H9 (cell line): ENCODE results near the gene ALX4. TPM values are rescaled to one million over a fixed set of nuclear protein-coding genes. Genes with fewer than 3 reads are reported as not detected.

Experiments used
- DNase-seq: peaks from one replicate; pipeline ENCODE4 v3.0.0-alpha.2; 2017
- H2AFZ ChIP-seq: one replicate; pipeline ENCODE4 v1.6.1; 2013; ENCODE audit warnings: mild to moderate bottlenecking, low read length, control low read depth, moderate library complexity
- H2AK5ac ChIP-seq: 2 replicates; pipeline ENCODE4 v1.6.1; 2013; ENCODE audit warnings: low read length, control low read depth, mixed read lengths; ENCODE audit not compliant: insufficient read length
- H2BK120ac ChIP-seq: one replicate; pipeline ENCODE4 v1.6.1; 2013; ENCODE audit warnings: low read depth, mild to moderate bottlenecking, low read length, control low read depth, inconsistent platforms; ENCODE audit not compliant: poor library complexity, severe bottlenecking
- H2BK12ac ChIP-seq: 2 replicates; pipeline ENCODE4 v1.6.1; 2013; ENCODE audit warnings: low read length, control low read depth, mixed read lengths, low read depth; ENCODE audit not compliant: insufficient read length
- H2BK15ac ChIP-seq: 2 replicates; pipeline ENCODE4 v1.6.1; 2013; ENCODE audit warnings: low read depth, low read length, control low read depth
- H2BK20ac ChIP-seq: one replicate; pipeline ENCODE4 v1.6.1; 2013; ENCODE audit warnings: low read depth, mild to moderate bottlenecking, low read length, control low read depth, inconsistent platforms; ENCODE audit not compliant: poor library complexity, severe bottlenecking
- H2BK5ac ChIP-seq: 2 replicates; pipeline ENCODE4 v1.6.1; 2013; ENCODE audit warnings: low read length, control low read depth, mixed read lengths; ENCODE audit not compliant: insufficient read length
- H3K14ac ChIP-seq: 2 replicates; pipeline ENCODE4 v1.6.1; 2013; ENCODE audit warnings: low read length, control low read depth; ENCODE audit not compliant: insufficient read depth
- H3K18ac ChIP-seq: 2 replicates; pipeline ENCODE4 v1.6.1; 2013; ENCODE audit warnings: low read depth, mild to moderate bottlenecking, mixed read lengths, low read length, control low read depth; ENCODE audit not compliant: insufficient read length
- H3K23ac ChIP-seq: 2 replicates; pipeline ENCODE4 v1.6.1; 2013; ENCODE audit warnings: low read length, control low read depth, mixed read lengths, low read depth; ENCODE audit not compliant: insufficient read length
- H3K23me2 ChIP-seq: 2 replicates; pipeline ENCODE4 v1.6.1; 2013; ENCODE audit warnings: low read depth, mild to moderate bottlenecking, mixed read lengths, low read length, control low read depth; ENCODE audit not compliant: insufficient read length, poor library complexity, severe bottlenecking
- H3K27ac ChIP-seq: 2 replicates; pipeline ENCODE4 v1.5.1; 2013; ENCODE audit warnings: low read length, control low read depth, mixed read lengths, low read depth; ENCODE audit not compliant: insufficient read length
- H3K27me3 ChIP-seq: 2 replicates; pipeline ENCODE4 v1.6.1; 2013; ENCODE audit warnings: low read length, control low read depth, inconsistent platforms; ENCODE audit not compliant: insufficient read depth
- H3K4ac ChIP-seq: 2 replicates; pipeline ENCODE4 v1.6.1; 2013; ENCODE audit warnings: low read depth, mild to moderate bottlenecking, control low read depth, inconsistent platforms, low read length, moderate library complexity
- H3K4me1 ChIP-seq: 2 replicates; pipeline ENCODE4 v1.6.1; 2013; ENCODE audit warnings: low read length, control low read depth, inconsistent platforms; ENCODE audit not compliant: insufficient read depth
- H3K4me2 ChIP-seq: 2 replicates; pipeline ENCODE4 v1.6.1; 2013; ENCODE audit warnings: low read length, control low read depth, mixed read lengths; ENCODE audit not compliant: insufficient read length, insufficient read depth
- H3K56ac ChIP-seq: 2 replicates; pipeline ENCODE4 v1.6.1; 2013; ENCODE audit warnings: low read depth, mild to moderate bottlenecking, mixed read lengths, low read length, control low read depth; ENCODE audit not compliant: insufficient read length
- H3K79me1 ChIP-seq: 2 replicates; pipeline ENCODE4 v1.6.1; 2013; ENCODE audit warnings: low read depth, mild to moderate bottlenecking, moderate library complexity, low read length, control low read depth, inconsistent platforms; ENCODE audit not compliant: insufficient read depth, poor library complexity, severe bottlenecking
- H3K79me2 ChIP-seq: 2 replicates; pipeline ENCODE4 v1.6.1; 2013; ENCODE audit warnings: low read length, control low read depth, inconsistent platforms; ENCODE audit not compliant: insufficient read depth
- H3K9ac ChIP-seq: 2 replicates; pipeline ENCODE4 v1.6.1; 2013; ENCODE audit warnings: low read length, control low read depth, mixed read lengths; ENCODE audit not compliant: insufficient read length; ENCODE audit errors: extremely low read depth
- H3K9me3 ChIP-seq: one replicate; pipeline ENCODE4 v1.6.1; 2013; ENCODE audit warnings: low read depth, low read length, inconsistent platforms; ENCODE audit not compliant: control insufficient read depth
- H3T11ph ChIP-seq: one replicate; pipeline ENCODE4 v1.6.1; 2013; ENCODE audit warnings: mild to moderate bottlenecking, low read length, control low read depth, inconsistent platforms
- H4K20me1 ChIP-seq: one replicate; pipeline ENCODE4 v1.6.1; 2013; ENCODE audit not compliant: control insufficient read depth, insufficient read length, insufficient read depth
- H4K5ac ChIP-seq: 2 replicates; pipeline ENCODE4 v1.6.1; 2013; ENCODE audit warnings: low read depth, mild to moderate bottlenecking, mixed read lengths, low read length, control low read depth; ENCODE audit not compliant: insufficient read length
- H4K8ac ChIP-seq: replicated peaks from 2 replicates; pipeline ENCODE4 v1.6.1; 2013; ENCODE audit warnings: low read length, control low read depth, mixed read lengths, low read depth; ENCODE audit not compliant: insufficient read length
- H4K91ac ChIP-seq: 2 replicates; pipeline ENCODE4 v1.6.1; 2013; ENCODE audit warnings: low read depth, mild to moderate bottlenecking, moderate library complexity, mixed read lengths, low read length, control low read depth; ENCODE audit not compliant: insufficient read length
- H3K27ac Mint-ChIP-seq, 3 experiments: 2 replicates in 2 of 3; 3 replicates in 1 of 3; pipeline ENCODE4 v1.8.0; 2020 to 2021; ENCODE audit warnings: mixed read lengths in 3 of 3, mild to moderate bottlenecking in 1 of 3, moderate library complexity in 1 of 3
- H3K27me3 Mint-ChIP-seq: 2 replicates; pipeline ENCODE4 v1.8.0; 2021; ENCODE audit warnings: low read depth, mild to moderate bottlenecking, moderate library complexity, mixed read lengths
- H3K36me3 Mint-ChIP-seq, 3 experiments: 2 replicates in 2 of 3; 3 replicates in 1 of 3; pipeline ENCODE4 v1.8.0; 2020 to 2021; ENCODE audit warnings: low read depth in 3 of 3, mixed read lengths in 3 of 3; ENCODE audit not compliant: insufficient read depth in 1 of 3
- H3K4me1 Mint-ChIP-seq, 2 experiments: 2 replicates each; pipeline ENCODE4 v1.8.0; 2020; ENCODE audit warnings: mixed read lengths in 2 of 2
- H3K4me3 Mint-ChIP-seq, 2 experiments: 2 replicates in 1 of 2; 3 replicates in 1 of 2; pipeline ENCODE4 v1.8.0; 2020 to 2021; ENCODE audit warnings: mild to moderate bottlenecking in 2 of 2, mixed read lengths in 2 of 2, moderate library complexity in 1 of 2
- H3K9me3 Mint-ChIP-seq, 2 experiments: 2 replicates in 1 of 2; 3 replicates in 1 of 2; pipeline ENCODE4 v1.8.0; 2020; ENCODE audit warnings: mild to moderate bottlenecking in 2 of 2, mixed read lengths in 2 of 2, moderate library complexity in 1 of 2
- WGBS: extraction: QIAGEN DNeasy Blood & Tissue Kit; methylation state at CpG from one replicate; pipeline ENCODE4 v1.1.7; 2013; ENCODE audit warnings: missing lambda C conversion rate, low lambda C conversion rate, mixed read lengths; ENCODE audit not compliant: insufficient read length; ENCODE audit errors: extremely low coverage; 5-methylcytosine and 5-hydroxymethylcytosine counted together
- total RNA-seq: library from RNA; stranded (reverse); gene quantifications from 2 replicates; pipeline ENCODE4 v1.2.1, GENCODE V29; 2021
- TF ChIP-seq, protein P1 (sequence below): fragments of 200-600 bp; sonication (generic); conservative IDR thresholded peaks from 3 replicates; pipeline ENCODE4 v1.8.0; 2021; ENCODE audit warnings: antibody characterized with exemption, mild to moderate bottlenecking

The ALX4 gene
- total RNA-seq, 1 experiment from 2014 or later = not detected

DNA sequence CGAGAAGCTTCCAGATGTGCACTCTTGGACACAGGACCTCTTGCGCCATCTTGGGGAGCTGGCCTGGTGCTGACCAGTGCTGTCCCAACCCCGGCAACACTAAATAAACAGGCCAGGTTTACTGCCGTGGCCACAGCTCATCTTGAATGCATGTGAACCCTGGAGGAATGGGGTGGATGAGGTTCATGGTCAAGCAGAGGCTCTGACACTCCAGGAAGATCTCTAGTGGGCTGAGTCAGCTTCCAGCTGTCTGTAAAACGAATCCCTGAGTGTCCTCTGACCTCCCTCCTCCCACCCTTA, 51.8 kb downstream of the ALX4 start:
- Mint-ChIP-seq H3K4me1 (no peaks in the 10 kb centered on the region; a peak in 1 of 4 replicates), H3K4me3 (no peak overlapping the region)

More for the DNA sequence above, 51.8 kb downstream of the ALX4 start:
- Mint-ChIP-seq H3K27me3 (peaks cover 2% of the 10 kb centered on the region; the same call in 1 of the 2 replicates), H3K27ac (no peak overlapping the region), H3K9me3 (peaks cover 6 to 7% of the 10 kb centered on the region in 2 experiments), H3K36me3 (peaks cover 4 to 7% (median 4%) of the 10 kb centered on the region in 3 experiments; a peak in 6 of 7 replicates)
- H3K9ac ChIP-seq = no peak overlapping the region
- H3K27me3 ChIP-seq = no peaks in the 10 kb centered on the region
- no peak overlapping the region for H4K91ac ChIP-seq
- no CpG with 5 or more reads among the region's 5 CpGs for WGBS
- H3K23ac ChIP-seq = no peak overlapping the region
- no peak overlapping the region for H2BK15ac ChIP-seq
- H2BK120ac ChIP-seq = no peak overlapping the region
- TF ChIP-seq, protein P1, sequence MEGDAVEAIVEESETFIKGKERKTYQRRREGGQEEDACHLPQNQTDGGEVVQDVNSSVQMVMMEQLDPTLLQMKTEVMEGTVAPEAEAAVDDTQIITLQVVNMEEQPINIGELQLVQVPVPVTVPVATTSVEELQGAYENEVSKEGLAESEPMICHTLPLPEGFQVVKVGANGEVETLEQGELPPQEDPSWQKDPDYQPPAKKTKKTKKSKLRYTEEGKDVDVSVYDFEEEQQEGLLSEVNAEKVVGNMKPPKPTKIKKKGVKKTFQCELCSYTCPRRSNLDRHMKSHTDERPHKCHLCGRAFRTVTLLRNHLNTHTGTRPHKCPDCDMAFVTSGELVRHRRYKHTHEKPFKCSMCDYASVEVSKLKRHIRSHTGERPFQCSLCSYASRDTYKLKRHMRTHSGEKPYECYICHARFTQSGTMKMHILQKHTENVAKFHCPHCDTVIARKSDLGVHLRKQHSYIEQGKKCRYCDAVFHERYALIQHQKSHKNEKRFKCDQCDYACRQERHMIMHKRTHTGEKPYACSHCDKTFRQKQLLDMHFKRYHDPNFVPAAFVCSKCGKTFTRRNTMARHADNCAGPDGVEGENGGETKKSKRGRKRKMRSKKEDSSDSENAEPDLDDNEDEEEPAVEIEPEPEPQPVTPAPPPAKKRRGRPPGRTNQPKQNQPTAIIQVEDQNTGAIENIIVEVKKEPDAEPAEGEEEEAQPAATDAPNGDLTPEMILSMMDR = no peak
- H3K79me2 ChIP-seq = no peaks in the 10 kb centered on the region
- no peak overlapping the region for H2BK12ac ChIP-seq
- H3K9me3 ChIP-seq = no peaks in the 10 kb centered on the region
- H3K14ac ChIP-seq = no peak overlapping the region
- H3K4ac ChIP-seq = no peak overlapping the region
- H3T11ph ChIP-seq = no peak overlapping the region
- no peaks in the 10 kb centered on the region for H3K23me2 ChIP-seq
- H3K4me2 ChIP-seq = no peak overlapping the region
- H3K4me1 ChIP-seq = no peaks in the 10 kb centered on the region
- H2BK20ac ChIP-seq = no peak overlapping the region
- H4K20me1 ChIP-seq = no peaks in the 10 kb centered on the region
- no peak overlapping the region for H2AFZ ChIP-seq
- H3K27ac ChIP-seq = no peak overlapping the region
- H4K8ac ChIP-seq = no peak overlapping the region
- H3K56ac ChIP-seq = no peak overlapping the region
- H3K79me1 ChIP-seq = no peaks in the 10 kb centered on the region
- DNase-seq = no peak
- no peak overlapping the region for H3K18ac ChIP-seq
- H2AK5ac ChIP-seq = no peak overlapping the region
- no peak overlapping the region for H2BK5ac ChIP-seq
- no peak overlapping the region for H4K5ac ChIP-seq
